Measurements from ENCODE around the gene ADRM1.

The ADRM1 gene

GRCh38 chr20:62268228-62268900 lies 34.4 kb upstream of the ADRM1 start:
- Histone ChIP-seq H3K4me1 (ENCODE audit: low read length) (no peaks in the 10 kb centered on the region), H4K20me1 (ENCODE audit: insufficient read depth, low read length) (no peaks in the 10 kb centered on the region), H3K9me3 (ENCODE audit: insufficient read depth, low read length) (no peaks in the 10 kb centered on the region), H3K9ac (ENCODE audit: low read length) (no peak overlapping the region), H2AFZ (ENCODE audit: low read depth, low read length) (no peak overlapping the region), H3K79me2 (ENCODE audit: low read length) (no peaks in the 10 kb centered on the region), H3K27me3 (ENCODE audit: low read depth, low read length) (no peaks in the 10 kb centered on the region), H3K4me2 (ENCODE audit: low read length) (no peak overlapping the region), H3K27ac (ENCODE audit: low read length) (no peak overlapping the region), H3K36me3 (replicated peaks; ENCODE audit: low read depth, low read length) (peaks cover 20% of the 10 kb centered on the region), H3K4me3 (ENCODE audit: low read length) (no peak overlapping the region)
- TF ChIP-seq EZH2phosphoT487 (IDR thresholded peaks at IDR 0.05; ENCODE audit: low read depth): no peak
- TF ChIP-seq, protein P1, sequence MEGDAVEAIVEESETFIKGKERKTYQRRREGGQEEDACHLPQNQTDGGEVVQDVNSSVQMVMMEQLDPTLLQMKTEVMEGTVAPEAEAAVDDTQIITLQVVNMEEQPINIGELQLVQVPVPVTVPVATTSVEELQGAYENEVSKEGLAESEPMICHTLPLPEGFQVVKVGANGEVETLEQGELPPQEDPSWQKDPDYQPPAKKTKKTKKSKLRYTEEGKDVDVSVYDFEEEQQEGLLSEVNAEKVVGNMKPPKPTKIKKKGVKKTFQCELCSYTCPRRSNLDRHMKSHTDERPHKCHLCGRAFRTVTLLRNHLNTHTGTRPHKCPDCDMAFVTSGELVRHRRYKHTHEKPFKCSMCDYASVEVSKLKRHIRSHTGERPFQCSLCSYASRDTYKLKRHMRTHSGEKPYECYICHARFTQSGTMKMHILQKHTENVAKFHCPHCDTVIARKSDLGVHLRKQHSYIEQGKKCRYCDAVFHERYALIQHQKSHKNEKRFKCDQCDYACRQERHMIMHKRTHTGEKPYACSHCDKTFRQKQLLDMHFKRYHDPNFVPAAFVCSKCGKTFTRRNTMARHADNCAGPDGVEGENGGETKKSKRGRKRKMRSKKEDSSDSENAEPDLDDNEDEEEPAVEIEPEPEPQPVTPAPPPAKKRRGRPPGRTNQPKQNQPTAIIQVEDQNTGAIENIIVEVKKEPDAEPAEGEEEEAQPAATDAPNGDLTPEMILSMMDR (IDR thresholded peaks at IDR 0.05; ENCODE audit: low read depth, low read length): no peak

GRCh38 chr20:62269378-62269777 lies 33.4 kb upstream of the ADRM1 start:
- H3K27me3 ChIP-seq (ENCODE audit: low read depth, low read length): no peaks in the 10 kb centered on the region
- H3K36me3 ChIP-seq (replicated peaks; ENCODE audit: low read depth, low read length): peaks cover 18% of the 10 kb centered on the region
- no peak overlapping the region for H3K27ac ChIP-seq (ENCODE audit: low read length)
- no peak overlapping the region for H3K4me3 ChIP-seq (ENCODE audit: low read length)
- no peaks in the 10 kb centered on the region for H3K9me3 ChIP-seq (ENCODE audit: insufficient read depth, low read length)
- TF ChIP-seq, protein P1 (IDR thresholded peaks at IDR 0.05; ENCODE audit: low read depth, low read length): no peak
- no peak for TF ChIP-seq EZH2phosphoT487 (IDR thresholded peaks at IDR 0.05; ENCODE audit: low read depth)
- H2AFZ ChIP-seq (ENCODE audit: low read depth, low read length): no peak overlapping the region
- no peaks in the 10 kb centered on the region for H4K20me1 ChIP-seq (ENCODE audit: insufficient read depth, low read length)
- H3K4me1 ChIP-seq (ENCODE audit: low read length): no peaks in the 10 kb centered on the region
- H3K9ac ChIP-seq (ENCODE audit: low read length): no peak overlapping the region
- H3K4me2 ChIP-seq (ENCODE audit: low read length): no peak overlapping the region
- H3K79me2 ChIP-seq (ENCODE audit: low read length): no peaks in the 10 kb centered on the region

- no peaks in the 10 kb centered on the region for H3K9me3 ChIP-seq (ENCODE audit: insufficient read depth, low read length)
- no peaks in the 10 kb centered on the region for H3K4me1 ChIP-seq (ENCODE audit: low read length)
- H3K9ac ChIP-seq (ENCODE audit: low read length): no peak overlapping the region
- peaks cover 14% of the 10 kb centered on the region for H3K36me3 ChIP-seq (replicated peaks; ENCODE audit: low read depth, low read length)
- H3K27me3 ChIP-seq (ENCODE audit: low read depth, low read length): no peaks in the 10 kb centered on the region
- H2AFZ ChIP-seq (ENCODE audit: low read depth, low read length): no peak overlapping the region
- no peak overlapping the region for H3K27ac ChIP-seq (ENCODE audit: low read length)
- no peak overlapping the region for H3K4me3 ChIP-seq (ENCODE audit: low read length)
- H3K79me2 ChIP-seq (ENCODE audit: low read length): no peaks in the 10 kb centered on the region
- no peak overlapping the region for H3K4me2 ChIP-seq (ENCODE audit: low read length)
- H4K20me1 ChIP-seq (ENCODE audit: insufficient read depth, low read length): no peaks in the 10 kb centered on the region
- TF ChIP-seq EZH2phosphoT487 (IDR thresholded peaks at IDR 0.05; ENCODE audit: low read depth): no peak
- TF ChIP-seq, protein P1 (IDR thresholded peaks at IDR 0.05; ENCODE audit: low read depth, low read length): no peak
Observed at GRCh38 chr20:62269871-62270270, 32.9 kb upstream of the ADRM1 start.

DNA sequence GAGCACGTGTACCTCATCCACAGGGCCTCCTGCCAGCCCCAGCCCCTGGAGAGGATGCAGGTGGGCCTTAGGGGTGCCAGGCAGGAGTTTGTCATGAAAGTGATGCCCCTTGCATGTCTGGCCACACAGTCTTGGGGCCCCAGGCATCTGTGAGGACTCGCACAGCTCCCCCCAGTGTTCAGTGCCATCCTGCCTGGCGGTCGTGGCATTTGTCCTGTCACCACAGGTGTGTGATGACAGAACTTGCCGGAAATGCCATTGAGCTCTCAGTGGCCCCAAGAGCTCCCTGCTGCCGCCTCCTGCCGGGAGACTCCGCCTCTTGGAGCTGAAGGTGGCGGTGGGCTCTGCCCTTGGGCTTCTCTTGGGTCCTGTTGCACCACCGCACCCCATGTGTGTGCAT lies 30.6 kb upstream of the ADRM1 start:
- TF ChIP-seq EZH2phosphoT487 (IDR thresholded peaks at IDR 0.05; ENCODE audit: low read depth): no peak
- TF ChIP-seq, protein P1 (IDR thresholded peaks at IDR 0.05; ENCODE audit: low read depth, low read length): no peak
- H3K4me2 ChIP-seq (ENCODE audit: low read length): no peak overlapping the region
- H3K27me3 ChIP-seq (ENCODE audit: low read depth, low read length): no peaks in the 10 kb centered on the region
- no peak overlapping the region for H3K27ac ChIP-seq (ENCODE audit: low read length)
- no peaks in the 10 kb centered on the region for H3K9me3 ChIP-seq (ENCODE audit: insufficient read depth, low read length)
- H4K20me1 ChIP-seq (ENCODE audit: insufficient read depth, low read length): no peaks in the 10 kb centered on the region
- H3K79me2 ChIP-seq (ENCODE audit: low read length): no peaks in the 10 kb centered on the region
- H3K4me1 ChIP-seq (ENCODE audit: low read length): no peaks in the 10 kb centered on the region
- no peak overlapping the region for H3K4me3 ChIP-seq (ENCODE audit: low read length)
- no peak overlapping the region for H3K9ac ChIP-seq (ENCODE audit: low read length)
- no peak overlapping the region for H2AFZ ChIP-seq (ENCODE audit: low read depth, low read length)
- peaks cover 3% of the 10 kb centered on the region for H3K36me3 ChIP-seq (replicated peaks; ENCODE audit: low read depth, low read length)

Data from OCI-LY3 (cell line).